ENCODE results near the gene FOXB2.
"Not testable (repeated sequence)": the region's sequence is repeated elsewhere in the genome, so short reads cannot be mapped to it uniquely, and the experiment has no call there.

FOXB2 gene

DNA sequence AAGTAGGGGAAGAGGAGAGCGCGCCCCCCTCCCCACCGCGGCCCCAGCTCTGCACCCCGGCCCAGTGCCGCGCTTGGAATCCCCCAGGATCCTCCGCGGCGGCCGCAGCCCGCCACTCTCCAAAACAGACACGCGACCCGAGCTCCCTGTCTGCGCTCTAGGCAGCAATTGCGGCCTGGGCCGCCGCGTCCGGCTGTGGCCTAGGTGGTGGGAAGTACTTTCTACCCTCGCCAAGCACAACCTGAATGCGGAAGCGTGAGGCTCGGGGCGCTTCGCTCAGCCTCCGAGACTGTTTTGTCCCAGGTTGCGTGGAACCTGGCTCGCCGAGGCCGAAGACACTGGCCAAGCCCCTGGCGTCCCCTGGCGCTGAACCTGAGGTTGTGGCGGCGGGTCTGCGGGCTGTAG, 3.3 kb upstream of the FOXB2 start:
- DNase-seq (ENCODE audit: low spot score): no peak

DNA sequence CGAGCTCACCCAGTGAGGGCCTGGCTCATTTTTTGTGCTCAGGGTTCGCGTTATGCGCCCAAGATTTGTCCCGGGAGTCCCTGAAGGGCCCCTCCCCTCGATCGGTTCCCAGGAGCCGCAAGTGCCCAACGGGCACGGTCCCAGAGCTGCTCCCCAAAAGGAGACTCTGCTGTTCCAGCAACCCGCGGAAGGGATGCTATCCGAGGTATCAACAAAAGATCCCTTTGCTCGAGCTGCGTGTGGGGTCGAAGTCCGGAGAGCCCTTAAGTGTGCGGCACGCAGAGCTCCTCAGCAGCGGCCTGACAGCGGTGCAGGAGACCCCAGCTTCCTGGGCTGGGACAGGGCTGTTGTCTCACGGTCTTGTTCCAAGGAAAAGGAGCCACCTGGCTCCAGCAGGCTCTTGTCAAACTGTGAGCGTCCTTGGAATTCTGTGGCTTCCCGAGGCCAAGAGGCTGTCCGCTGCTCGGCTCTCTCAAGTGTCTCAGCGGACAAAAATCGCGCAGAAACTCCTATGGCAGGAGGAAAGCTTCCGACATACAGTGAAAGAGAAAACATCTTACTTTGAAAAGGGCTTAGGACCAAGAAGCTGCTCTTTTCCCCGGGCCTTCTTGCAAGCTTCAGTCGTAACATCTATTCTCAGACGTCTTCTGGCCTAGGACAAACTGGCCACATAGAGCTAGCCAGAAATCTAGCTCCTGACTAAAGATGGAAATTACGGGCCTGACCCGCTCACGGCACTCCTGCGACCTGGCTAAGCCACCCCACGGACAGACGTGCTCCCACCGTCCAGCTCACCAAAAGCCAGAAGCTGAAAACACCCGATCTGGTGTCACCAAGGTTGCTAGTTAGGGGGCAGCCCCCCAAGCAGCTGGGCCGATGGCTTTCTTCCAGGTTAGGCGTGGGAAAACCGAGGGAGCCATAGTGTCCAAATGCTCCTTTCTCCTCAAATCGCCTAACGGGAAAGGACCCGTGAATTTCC, 2.6 kb upstream of the FOXB2 start:
- no peak for DNase-seq (ENCODE audit: low spot score)

DNA sequence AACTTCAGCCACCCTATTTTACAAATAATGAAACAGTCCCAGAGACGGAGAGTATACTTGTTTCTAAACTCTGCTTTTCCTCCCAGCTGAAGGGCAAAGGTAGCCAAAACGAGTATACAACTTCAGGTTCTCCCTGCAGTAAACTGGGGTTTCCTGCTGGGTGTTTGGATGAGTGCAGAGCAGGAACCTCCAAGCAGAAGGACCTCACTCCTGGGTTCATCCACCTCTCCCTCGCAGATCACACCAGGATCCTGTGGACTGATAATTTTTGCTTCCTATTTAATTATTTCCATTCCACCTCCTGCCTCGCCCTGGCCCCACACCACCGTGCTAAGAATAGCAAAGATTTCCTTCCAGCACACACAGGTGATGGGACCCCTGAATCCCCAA, 2.0 kb upstream of the FOXB2 start:
- DNase-seq (ENCODE audit: low spot score): no peak

DNA sequence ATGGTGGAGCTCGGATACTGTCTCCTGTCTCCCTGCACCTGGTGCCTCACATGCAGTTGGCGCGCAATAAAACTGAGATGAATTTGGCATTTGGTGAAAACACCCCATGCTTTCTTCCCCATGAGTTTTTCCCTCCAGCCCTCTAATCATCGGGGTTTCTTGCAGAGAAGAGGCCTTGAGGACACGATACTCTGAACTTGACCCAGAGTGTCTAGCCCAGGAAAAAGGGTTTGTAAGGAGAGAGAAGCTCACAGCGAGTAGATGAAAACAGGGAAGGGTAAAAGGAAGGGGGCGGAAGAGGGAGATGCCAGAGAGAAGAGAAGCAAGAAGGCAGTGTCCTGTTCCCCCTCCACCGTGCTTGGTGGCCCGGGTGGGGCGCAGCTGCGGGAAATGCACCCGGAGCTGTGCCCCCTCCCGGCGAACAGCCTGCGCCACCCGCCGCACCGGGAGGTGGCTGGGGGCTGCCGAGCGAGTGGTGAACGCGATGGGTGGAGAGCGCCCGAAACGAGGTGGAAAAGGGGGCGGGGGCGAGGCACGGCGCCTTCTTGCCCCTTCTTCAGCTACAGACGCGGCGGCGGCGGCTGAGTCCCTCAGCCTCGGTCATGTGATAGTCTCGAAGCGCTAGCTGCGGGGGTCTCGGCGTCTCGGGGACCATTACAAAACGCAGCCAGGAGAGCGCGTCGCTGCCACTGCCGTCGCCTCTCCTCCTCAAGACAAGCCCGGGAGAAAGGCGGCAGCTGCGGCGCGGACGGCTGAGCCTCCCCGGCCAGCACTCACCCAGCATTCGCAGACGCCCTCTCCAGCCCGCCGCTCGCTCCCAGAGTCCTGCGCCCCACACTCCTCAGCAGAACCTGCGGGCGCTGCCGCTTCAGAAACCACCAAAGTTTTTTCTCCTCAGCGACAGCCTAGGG, 1.1 kb upstream of the FOXB2 start:
- no peak for DNase-seq (ENCODE audit: low spot score)

DNA sequence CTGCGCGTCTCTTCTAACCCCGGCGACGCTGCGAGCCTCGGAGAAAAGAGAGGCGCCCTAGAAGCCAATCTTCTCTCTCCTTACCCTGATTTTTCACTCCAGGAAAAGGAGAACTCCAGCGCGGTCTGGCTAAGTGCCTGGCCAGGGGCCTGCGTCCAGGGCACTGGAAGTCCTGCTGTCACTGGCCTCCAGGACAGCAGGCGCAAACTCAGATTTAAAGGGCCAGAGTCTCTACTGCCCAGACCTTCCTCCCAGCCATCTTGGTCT, 553 bp upstream of the FOXB2 start:
- DNase-seq (ENCODE audit: low spot score): no peak

DNA sequence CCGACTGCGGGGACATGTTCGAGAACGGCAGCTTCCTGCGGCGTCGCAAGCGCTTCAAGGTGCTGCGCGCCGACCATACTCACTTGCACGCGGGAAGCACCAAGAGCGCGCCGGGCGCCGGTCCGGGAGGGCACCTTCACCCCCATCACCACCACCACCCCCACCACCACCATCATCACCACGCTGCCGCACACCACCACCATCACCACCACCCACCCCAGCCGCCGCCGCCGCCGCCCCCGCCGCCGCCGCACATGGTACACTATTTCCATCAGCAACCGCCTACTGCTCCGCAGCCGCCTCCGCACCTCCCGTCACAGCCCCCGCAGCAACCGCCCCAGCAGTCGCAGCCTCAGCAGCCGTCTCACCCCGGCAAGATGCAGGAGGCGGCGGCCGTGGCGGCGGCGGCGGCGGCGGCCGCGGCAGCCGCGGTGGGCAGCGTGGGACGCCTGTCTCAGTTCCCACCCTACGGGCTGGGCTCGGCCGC, 514 bp downstream of the FOXB2 start:
- no peak for DNase-seq (ENCODE audit: low spot score)

DNA sequence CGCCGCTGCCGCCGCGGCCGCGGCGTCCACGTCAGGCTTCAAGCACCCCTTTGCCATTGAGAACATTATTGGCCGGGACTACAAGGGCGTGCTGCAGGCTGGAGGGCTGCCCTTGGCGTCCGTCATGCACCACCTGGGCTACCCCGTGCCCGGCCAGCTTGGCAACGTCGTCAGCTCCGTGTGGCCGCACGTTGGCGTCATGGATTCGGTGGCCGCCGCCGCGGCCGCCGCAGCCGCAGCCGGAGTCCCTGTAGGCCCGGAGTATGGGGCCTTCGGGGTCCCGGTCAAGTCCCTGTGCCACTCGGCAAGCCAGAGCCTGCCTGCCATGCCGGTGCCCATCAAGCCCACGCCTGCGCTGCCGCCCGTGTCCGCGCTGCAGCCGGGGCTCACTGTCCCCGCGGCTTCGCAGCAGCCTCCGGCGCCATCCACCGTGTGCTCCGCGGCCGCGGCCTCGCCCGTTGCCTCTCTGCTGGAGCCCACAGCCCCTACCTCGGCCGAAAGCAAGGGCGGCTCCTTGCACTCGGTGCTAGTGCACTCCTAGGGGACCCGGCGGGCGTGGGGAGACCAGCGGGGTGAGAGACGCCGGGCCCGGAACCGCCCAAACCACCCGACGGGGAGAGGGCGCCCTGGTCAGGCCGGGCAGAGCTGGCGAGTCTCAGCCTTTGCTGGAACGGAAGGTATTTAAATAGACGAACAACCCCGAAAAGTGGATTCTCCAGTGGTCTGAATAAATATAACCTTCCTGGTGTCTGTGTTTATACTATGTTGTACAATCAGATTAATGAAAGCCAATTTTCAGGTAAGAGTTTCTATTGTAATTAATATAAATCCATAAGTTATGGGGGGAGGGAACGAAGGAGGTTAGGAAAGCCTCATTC, 1.2 kb downstream of the FOXB2 start:
- DNase-seq (ENCODE audit: low spot score): no peak

DNA sequence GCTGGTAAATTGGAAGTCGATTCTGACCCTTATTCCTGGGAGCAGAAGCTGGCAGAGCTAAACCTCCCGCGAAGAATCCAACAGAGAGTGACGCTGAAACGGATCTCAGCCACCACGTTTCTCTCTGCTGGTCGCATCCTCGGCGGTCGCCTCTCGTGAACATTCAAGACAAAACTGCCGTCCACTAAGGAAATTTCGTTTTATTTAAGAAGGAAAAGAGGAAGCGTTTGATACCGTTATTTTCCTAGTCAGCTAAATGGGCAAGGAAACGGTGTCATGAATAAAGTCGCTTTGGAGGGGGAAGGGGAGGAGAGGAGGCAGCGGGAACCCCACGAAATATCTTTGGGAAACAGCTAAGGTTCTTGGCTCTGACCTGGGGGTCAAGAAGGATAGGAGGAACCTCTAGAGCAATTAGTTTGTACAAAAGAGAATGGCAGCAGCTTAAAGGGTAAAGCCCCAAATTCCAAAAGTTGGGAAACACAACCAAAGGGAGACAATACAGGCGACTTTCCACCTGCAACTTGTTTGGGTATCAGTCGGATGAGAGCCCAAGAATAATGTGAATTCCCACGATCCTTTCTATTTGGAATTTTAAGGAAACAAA, 1.9 kb downstream of the FOXB2 start:
- DNase-seq (ENCODE audit: low spot score): no peak

DNA sequence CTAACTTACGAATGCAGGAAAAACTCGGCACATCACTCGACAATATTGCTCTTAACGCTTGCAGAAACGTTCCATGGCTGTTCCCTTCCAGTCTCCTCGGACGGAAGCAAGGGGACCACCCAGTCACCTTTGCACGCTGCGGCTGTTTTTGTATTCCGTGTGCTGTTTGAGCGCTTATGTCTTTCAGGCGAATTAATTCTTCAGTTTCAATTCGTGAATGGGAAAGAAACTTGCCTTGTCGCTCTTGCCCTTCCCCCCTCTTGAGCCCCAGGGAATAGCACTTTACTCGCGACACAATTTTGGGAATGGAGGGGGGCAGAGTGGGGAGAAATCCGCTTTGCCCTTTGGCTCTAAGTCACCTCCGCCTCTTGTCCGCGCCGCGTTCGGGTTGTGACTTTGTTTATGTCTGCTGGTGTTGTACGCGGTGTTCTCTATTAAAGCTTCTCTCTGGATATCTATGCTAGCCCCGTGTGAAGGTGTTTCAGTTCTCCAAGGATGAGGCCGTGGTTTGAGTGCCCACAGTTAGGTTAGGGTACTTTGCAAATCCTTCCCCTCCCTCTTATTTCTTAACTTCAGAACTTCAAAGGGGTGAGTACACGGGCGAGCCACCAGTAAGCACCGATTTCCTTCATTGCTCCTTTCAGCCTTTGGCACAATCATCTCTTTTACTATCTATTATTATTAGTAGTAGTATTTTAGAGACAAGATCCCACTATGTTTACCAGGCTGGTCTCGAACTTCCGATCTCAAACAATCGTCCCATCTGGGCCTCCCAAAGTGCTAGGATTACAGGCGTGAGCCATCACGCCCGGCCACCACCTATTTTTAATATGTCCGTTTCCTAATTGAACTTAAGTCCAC, 2.7 kb downstream of the FOXB2 start:
- no peak for DNase-seq (ENCODE audit: low spot score)

DNA sequence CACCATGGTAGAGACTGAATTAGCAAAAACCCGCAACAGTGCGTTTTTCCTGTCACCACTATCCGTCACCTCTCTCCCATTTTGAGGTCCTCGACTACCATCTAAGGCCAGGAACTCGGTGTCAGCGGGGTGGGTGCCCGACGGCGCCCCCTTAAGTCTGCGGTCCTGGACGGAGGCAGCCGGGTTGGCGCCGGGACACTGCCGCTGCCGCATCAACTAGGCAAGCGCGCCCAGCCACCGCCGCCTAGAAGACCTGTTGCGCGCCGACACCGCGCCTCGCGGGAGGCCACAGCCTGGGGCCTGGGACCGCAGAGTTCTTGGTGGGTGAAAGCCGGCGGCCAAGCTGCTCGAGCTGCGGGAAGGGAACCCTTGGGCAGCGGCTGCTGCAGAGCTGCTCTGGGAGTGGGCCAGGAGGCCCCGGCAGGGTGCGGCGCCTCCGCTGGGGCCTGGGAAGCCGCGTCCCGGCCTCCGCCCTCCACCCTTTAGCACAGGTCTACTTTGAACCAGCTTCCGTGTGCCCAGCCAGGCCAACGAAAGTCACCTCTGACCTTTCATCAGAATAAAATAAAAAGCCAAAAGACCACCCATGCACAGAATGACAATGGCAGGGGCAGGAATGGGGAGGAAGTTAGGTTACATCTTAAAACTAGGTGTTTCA, 3.5 kb downstream of the FOXB2 start:
- no peak for DNase-seq (ENCODE audit: low spot score)

DNA sequence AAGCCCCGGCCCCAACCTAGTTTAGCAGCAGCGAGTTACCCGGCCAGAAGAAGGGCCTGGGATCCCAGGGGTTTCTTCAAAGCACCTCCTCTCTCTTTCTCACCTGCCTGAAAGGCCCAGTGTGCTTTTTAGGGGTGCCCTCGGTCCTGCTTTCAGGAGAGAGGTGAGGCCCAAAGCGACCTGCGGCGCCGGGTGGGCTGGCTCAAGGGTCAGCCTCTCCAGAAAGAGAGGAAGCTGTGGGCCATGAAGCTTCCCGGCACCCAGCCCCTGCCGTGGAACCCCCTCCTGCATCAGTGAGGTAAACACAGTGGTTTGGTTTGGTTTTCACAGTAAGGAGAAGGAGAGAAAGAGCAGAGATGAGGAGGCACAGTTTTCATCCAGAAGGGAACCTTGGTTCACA, 4.3 kb downstream of the FOXB2 start:
- DNase-seq (ENCODE audit: low spot score): no peak

DNA sequence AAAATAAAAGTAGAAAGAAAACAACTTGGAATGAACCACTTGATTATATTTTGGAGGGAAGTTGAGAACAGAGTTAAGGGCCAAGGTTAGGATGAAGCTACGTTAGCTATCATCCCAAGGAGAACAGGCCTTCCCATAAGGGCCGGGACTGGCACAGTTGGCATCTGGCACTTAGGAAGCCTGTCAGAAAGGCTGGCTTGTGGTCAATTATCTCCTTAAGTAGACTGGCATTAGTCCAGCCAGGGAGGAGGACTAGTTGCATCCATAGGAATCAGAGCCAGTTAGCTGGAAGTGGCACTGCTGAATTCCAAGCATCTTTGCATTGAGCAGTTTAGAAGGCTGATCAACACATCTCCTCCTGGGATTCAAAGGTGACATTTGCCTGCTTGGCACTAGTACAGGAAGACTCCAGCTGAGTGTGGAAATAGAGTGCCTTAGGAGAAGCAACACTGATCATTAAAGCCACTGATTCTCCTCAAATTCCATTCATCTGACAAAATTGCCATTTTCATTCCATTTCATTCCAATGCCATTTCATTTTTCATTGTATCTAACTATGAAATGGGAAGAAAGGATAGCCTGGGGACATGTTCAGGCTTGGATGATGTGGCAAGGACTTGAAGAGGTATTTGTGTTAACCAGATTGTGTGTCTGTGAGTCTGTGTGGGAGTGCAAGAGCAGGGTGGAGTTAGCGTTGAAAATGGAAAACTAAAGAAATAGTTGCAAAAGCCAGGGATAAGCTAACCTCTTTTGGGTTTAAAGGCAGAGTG, 5.5 kb downstream of the FOXB2 start:
- DNase-seq (ENCODE audit: low spot score): no peak

DNA sequence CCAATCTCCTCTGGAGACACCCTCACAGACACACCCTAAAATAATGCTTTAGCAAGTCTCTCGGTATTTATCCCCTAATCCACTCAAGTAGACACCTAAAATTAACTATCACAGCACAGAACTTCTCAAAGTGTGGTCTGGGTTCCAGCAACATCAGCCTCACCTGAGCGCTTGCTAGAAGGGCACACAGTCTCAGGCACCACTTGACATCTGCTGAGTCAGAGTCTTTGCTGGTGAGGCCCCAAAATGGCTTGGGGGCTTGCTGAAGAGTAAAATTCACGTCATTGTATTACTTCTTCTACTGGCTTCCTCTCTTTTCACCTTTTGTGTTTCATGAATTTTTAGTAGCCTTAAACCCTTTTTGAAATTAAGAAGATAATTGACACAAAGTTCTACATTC, 9.0 kb downstream of the FOXB2 start:
- no peak for DNase-seq (ENCODE audit: low spot score)

DNA sequence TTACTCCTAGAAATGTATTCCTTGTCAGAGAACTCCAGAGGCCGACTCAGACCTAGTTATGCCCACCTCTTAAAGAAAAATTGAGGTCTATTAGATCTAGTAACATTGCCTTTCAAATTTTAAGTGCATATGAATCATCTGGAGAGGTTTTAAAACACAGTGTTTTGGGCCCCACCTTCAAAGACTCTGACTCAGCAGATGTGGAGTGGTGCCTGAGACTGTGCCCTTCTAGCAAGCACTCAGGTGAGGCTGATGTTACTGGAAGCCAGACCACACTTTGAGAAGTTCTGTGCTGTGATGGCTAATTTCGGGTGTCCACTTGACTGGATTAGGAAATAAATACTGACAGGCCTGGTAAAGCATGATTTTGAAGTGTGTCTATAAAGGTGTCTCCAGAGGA, 10.6 kb downstream of the FOXB2 start:
- DNase-seq (ENCODE audit: low spot score): no peak

DNA sequence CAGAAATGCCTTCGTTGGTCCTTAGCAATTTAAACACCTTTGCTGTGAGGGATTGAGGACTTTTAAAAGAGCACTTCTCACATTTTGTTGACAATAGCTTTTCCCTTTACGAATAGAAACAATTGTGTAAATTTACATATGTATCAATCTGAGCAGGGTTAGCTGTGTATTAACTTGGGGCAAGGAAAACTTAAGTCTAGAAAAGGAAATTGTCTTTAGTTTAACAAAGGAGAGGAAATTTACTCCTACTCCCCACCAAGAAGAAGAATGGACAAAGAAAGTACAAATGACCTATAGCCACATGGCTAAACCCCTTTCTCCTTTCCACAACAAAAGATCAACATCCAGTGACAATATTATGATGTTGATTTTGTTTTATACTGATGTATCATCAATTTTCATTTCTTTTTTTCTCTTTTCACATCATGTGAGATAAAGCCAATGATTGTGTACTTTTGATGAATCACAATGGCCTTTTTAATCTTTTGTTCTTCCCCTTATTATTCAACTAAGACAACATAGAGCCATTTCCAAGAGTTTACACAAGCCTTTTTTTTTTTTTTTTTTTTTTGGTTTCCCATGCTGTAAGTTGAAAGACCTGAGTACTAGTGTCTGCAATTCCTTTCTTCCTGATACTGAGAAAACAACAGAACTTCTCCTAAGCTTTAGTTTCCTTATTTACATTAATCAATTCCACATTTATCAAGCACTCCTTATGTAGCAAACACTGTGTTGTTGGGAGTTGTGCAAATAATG, 19.0 kb downstream of the FOXB2 start:
- no peak for DNase-seq (ENCODE audit: low spot score)

DNA sequence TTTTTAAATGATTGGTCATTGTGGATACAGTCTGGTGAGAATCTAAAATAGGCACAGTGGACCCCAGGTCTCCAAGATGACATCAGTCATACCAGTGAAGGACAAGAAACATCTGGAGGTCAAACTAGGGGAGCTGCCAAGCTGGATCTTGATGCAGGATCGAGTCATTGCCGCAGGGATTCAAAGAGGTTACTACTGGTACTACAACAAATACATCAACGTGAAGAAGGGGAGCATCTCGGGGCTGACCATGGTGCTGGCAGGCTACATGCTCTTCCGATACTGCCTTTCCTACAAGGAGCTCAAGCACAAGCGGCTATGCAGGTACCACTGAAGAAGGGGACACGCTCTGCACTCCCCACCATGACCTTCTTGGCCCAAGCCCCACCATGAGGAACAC, 20.9 kb downstream of the FOXB2 start:
- no peak for DNase-seq (ENCODE audit: low spot score)

DNA sequence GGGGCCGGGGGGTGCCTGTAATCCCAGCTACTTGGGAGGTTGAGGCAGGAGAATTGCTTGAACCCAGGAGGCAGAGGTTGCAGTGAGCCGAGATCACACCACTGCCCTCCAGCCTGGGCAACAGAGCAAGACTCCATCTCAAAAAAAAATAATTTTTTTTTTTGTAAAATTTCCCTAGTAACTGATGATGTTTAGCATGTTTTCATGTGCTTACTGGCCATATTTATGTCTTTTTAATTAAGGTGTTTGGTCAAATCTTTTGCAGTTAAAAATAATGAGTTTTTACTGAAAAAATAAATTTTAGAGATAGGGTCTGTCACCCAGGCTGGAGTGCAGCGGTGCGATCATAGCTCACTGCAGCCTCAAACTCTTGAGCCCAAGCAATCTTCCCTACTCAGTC, 24.3 kb downstream of the FOXB2 start:
- not testable (repeated sequence) for DNase-seq (ENCODE audit: low spot score)

DNA sequence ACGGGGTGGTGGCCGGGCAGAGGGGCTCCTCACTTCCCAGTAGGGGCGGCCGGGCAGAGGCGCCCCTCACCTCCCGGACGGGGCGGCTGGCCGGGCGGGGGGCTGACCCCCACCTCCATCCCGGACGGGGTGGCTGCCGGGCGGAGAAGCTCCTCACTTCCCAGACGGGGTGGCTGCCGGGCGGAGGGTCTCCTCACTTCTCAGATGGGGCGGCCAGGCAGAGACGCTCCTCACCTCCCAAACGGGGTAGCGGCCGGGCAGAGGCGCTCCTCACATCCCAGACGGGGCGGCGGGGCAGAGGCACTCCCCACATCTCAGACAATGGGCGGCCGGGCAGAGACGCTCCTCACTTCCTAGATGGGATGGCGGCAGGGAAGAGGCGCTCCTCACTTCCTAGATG, 41.2 kb downstream of the FOXB2 start:
- DNase-seq (ENCODE audit: low spot score): not testable (repeated sequence)
